Hypothalamus (tissue), 51 donors: Measurements from ENCODE around the gene BCL2L14.

ENCODE experiments used
- DNase-seq, 51 donors: peaks; one replicate each; lab custom pipeline; 2025; lab: John Stamatoyannopoulos, UW

Gene BCL2L14

DNA sequence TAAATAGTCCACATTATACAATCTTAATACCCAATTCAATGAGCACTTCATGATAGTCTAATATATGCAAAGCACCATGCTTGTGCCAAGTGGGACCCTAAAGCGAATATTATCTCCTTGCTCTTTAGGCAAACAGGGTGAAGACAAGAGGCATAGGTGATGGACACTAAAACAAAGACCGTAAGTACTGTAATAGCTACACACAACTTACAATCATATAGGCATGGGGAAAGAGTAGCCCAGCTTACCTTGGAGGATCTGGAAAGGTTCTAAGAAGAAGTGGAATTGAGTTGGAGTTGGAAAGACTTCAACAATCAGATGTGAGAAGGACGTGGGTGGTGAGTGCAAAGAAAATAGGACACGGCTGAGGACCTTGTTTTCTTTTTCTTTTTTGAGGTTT is 19.1 kb upstream of the BCL2L14 start:
- no peak for DNase-seq

DNA sequence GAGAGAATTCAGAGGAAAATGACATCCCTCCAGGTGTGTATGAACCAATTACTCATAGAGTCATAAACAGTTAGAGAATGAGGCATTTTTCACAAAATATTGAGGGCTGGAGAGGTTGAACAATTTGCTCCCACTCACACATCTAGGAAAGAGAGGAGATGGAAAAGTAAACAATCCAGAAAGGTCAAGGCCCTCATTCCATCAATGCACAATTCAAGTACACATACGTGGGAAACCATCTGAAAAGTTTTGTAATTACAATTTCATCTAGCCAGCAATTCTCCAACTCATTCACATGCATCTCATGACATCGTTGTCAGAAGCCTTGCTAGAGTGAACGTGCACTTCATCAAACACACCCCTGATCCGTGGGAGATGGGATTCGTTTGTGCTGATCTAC is 15.7 kb upstream of the BCL2L14 start:
- DNase-seq, result no peak

GRCh38 chr12:12056951-12057350 is 13.8 kb upstream of the BCL2L14 start:
- no peak for DNase-seq

- no peak for DNase-seq
These were observed 6.1 kb upstream of the BCL2L14 start for GRCh38 chr12:12064596-12064995.

GRCh38 chr12:12068751-12069150 is 2.0 kb upstream of the BCL2L14 start:
- DNase-seq, result no peak

DNA sequence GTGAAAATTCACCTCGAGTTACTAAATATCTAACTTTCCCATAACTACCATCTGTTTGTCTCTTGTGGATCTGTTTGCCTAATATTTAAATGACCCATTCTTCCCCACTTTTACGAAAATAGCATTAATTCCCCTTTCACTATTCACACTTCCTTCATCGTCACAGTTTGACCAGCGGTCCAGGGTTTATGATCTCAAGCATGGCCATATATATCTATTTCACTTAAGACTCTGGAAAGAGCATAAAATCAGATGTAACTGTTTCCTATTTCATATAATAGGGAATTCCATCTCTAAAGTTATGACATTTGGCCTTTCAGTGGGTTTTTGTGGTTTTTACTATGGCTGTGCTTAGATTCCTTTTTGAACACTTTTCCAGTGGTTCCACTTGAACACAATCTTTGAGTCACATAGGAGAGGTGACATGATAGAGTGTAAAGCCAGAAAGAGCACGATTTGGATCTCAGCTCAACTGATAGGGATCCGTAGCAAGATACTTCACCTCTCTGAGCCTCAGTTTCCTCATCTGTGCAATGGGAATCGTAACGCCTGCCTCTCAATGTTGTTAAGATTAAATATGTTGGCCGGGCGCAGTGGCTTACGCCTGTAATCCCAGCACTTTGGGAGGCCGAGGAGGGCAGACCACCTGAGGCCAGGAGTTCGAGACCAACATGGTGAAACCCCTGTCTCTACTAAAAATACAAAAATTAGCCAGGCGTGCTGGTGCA is 754 bp upstream of the BCL2L14 start:
- no peak for DNase-seq

GRCh38 chr12:12072064-12072760 is 1.5 kb downstream of the BCL2L14 start:
- DNase-seq, result no peak

- DNase-seq, result no peak
These were observed 8.6 kb downstream of the BCL2L14 start for GRCh38 chr12:12079291-12079690.

DNA sequence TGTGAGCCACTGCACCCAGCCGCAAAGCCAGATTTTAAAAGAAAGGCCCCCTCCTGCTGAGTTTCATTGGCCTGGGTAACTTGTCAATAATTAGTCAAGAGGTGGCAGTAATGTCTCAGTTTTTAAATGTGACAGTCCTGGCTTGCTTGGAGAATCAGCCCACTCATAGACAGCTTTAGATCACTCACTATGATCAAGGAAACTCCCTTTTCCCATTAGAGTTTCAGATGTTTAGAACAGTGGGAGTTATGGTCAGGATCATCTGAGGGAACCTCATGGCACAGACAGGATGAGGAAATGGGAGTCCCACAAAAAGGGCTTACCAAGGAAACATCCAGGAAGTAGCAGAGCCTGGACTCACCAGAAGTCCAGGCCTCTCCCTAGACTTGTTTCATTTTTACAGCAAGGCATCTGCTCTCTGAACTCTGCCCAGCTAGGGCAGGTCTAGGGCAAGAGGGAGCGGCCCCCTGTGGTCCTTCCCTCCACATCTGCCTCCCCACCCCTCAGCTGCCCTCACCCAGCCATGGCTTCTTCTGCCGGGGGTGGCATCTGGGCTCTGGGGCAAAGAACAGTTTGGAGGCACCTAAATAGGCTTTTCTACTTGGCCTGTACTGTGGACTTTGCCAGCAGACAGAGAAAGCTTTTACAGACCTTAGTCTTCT is 11.2 kb downstream of the BCL2L14 start:
- DNase-seq, result peak in 3 of 51 donors; percentile 5 to 40 (median 39)

GRCh38 chr12:12083688-12084087 is 12.9 kb downstream of the BCL2L14 start:
- DNase-seq, result no peak

DNA sequence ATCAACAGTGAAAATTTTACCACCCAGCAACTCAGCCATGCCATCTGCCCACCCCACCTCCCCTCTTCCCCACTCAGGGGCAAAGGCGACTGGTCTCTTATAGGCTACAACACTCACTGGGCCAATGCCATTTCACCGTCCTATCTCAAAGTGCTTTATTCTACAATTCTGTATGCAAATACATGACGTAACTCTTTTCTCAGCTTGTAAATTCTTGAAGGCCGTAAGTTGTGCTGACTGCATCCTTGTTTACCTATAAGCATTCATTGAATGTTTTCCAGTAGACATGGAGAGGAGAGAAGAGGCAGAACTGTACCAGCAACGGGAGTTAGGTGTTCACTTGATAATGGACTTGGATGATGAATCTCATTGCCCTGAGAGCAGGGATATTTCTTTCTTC is 15.6 kb downstream of the BCL2L14 start:
- DNase-seq, result no peak

DNA sequence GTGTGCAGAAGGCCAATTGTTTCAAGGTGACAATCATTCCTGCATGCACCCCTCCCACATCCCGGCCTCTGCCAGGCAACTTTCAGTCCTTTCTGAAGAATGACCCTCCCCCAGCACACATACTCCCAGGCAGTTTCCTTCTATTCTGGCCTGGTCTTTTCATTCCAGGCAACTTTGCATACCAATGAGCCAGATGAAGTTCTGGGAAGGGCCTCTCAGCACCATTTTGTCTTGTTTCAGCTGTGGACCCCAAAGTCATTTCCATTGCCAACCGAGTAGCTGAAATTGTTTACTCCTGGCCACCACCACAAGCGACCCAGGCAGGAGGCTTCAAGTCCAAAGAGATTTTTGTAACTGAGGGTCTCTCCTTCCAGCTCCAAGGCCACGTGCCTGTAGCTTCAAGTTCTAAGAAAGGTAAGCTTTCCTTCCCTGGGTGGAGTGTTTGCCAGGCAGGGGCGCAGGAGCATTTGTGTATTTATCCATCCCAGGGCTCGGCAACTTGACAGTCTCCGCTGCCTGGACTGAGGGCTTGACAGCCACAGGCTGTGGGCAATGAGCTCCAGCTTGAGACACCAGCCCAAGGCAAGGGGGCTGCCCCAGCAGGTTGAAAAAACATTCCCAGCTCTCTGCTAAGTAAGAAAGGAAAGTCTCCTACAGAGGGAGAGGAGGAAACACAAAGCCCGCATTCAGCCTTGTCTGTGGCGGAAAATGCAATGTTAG is 16.4 kb downstream of the BCL2L14 start:
- DNase-seq, result no peak

DNA sequence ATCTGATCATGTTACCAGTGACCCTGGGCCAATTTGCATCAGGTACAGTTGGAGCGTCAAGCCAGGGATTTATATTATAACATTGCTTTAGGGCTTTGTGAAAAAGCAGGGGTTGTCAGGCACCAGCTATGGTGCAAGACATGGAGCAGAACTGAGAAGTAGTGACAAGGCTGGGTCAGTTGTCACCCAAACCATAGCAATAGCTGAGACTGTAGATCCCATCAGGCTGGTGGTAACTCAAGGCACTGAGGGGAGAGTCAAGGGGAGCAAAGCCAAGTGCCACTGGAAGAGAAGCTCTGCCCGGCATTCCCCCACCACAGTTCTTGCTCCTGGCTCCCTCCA is 16.9 kb downstream of the BCL2L14 start:
- no peak for DNase-seq

DNA sequence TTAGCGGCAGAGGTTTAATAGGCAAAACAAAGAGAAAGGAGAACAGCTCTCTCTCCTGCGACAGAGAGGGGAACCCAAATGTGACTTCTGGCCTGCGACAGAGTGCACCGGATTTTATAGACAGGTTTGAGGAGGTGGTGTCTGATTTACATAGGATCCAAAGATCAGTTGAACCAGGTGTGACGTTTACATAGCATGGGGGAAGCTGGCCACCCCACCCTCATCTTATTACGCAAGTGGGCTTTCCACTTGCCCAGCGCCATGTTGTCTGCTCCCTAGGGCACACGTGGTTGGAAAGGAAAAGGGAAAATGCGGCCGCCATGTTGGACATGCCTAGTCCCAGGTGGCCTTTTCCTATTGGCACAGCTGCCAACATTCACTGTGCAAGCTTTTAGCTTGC is 17.4 kb downstream of the BCL2L14 start:
- DNase-seq, result no peak

DNA sequence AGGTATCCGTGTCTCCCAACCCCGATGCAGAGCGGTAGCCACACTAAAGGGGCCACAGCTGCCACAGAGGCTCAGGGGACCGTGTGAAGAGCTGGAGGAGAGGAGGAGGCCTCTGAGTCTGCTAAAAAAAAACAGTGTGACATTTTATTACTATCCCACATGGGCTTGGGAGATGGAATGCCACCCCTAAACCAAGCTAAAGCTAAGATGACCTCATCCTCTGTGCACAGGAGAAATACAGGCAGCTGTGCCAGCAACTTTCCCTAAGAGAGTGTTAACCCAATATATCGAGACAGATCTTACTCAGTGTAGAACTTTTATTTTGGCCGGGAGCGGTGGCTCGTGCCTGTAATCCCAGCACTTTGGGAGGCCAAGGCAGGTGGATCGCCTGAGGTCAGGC is 18.0 kb downstream of the BCL2L14 start:
- DNase-seq, result no peak

GRCh38 chr12:12091071-12091470 is 20.3 kb downstream of the BCL2L14 start:
- no peak for DNase-seq

DNA sequence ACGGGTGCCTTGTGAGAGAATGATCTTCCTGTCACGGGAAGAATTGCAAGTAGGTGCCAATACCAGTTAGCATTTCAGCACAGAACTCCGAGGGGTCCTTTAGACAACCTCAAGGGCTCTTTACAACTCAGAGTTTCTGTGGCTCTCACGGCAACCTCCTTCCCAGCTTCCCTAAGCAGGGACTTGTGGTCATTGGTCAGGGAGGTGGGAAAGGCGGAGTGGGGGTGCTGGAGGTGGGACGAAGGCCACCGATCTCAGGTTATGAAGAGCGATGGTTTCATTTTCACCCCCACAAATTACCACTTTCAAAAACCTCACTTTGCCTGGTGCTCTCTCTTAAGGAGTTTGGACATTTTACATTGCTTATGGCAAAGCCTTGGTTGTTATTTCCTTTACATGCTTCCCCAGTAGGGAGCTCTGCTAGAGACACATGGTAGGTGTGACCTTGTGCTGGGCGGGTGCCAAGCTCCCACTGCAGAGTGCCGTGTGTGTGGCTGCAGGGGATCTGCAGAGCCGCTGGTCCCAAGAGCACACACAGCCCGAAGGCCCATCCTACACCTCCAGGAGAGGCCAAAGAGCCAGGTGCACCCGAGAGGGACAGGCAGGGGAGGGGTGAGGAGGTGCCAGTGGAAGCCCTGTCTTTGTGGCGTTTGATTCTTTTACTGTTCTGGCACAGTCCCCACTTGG is 21.4 kb downstream of the BCL2L14 start:
- no peak for DNase-seq

DNA sequence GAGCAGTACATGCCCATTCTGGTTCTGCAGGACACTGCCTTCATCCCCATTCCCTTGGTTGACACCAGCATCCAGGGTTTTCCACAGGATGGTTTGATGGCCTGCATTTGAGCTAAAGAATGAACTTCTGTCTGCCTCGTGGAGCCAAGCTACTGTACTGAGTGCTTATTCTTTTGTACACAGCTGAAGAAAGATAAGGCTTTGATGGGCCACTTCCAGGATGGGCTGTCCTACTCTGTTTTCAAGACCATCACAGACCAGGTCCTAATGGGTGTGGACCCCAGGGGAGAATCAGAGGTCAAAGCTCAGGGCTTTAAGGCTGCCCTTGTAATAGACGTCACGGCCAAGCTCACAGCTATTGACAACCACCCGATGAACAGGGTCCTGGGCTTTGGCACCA is 23.7 kb downstream of the BCL2L14 start:
- no peak for DNase-seq

- DNase-seq, result no peak
These were observed 24.3 kb downstream of the BCL2L14 start for GRCh38 chr12:12095021-12095420.

- no peak for DNase-seq
These were observed 27.4 kb downstream of the BCL2L14 start for GRCh38 chr12:12097891-12098690.
